Bronchial epithelial cell (primary cell): ENCODE results near the gene PPP2R5C. TPM values are rescaled to one million over a fixed set of nuclear protein-coding genes. Genes with fewer than 3 reads are reported as not detected.
"Not testable (repeated sequence)": the region's sequence is repeated elsewhere in the genome, so short reads cannot be mapped to it uniquely, and the experiment has no call there.

Source experiments
- DNase-seq: peaks from one replicate; pipeline ENCODE4 v3.0.0-alpha.2; 2010; ENCODE audit warnings: low read depth
- FAIRE-seq: peaks from 2 replicates; lab custom pipeline; 2011; peaks lifted over from hg19 to GRCh38; lab: Jason Lieb, UNC
- H3K27me3 ChIP-seq: 2 replicates; pipeline ENCODE4 v1.5.1; 2011; ENCODE audit warnings: low read length; ENCODE audit not compliant: control insufficient read depth, insufficient read depth
- H3K36me3 ChIP-seq: 2 replicates; pipeline ENCODE4 v1.5.1; 2011; ENCODE audit warnings: low read length; ENCODE audit not compliant: control insufficient read depth, insufficient read depth
- H3K4me3 ChIP-seq: 2 replicates; pipeline ENCODE4 v1.5.1; 2011; ENCODE audit warnings: mild to moderate bottlenecking, low read depth, low read length, control low read depth
- total RNA-seq: library from RNA; depleted of rRNA; stranded (reverse); fragments of >200 nt; gene quantifications from 2 replicates; pipeline ENCODE4 v1.2.1, GENCODE V29; 2014
- TF ChIP-seq, protein P1 (sequence below): IDR thresholded peaks from 2 replicates; pipeline ENCODE4 v1.5.1; 2011; ENCODE audit warnings: mild to moderate bottlenecking, moderate library complexity, low read length, control low read depth, inconsistent platforms; ENCODE audit not compliant: insufficient read depth, severe bottlenecking

The PPP2R5C gene
- total RNA-seq, 1 donor from 2014 or later, result 71.3 TPM

DNA sequence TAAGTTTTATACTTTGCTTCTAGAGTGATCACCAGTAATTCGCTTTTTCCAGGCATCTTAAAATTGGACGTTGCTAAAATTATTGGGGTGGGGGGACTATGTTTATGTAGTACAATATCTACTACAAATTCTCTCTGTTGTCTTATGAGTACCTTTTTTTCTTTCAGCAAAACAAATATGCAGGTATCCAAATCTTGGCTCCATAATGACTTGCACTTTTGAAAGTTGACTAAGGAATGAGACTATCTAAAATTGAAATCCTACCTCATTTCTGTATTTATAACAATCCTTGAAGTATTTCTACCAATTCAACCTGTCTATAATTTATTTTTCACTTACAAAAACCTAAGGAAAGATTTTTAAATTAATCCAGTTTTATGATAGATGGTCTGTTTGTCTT lies 205.2 kb downstream of the PPP2R5C start:
- FAIRE-seq (no peak), DNase-seq (no peak)
- Histone ChIP-seq H3K4me3 (no peak overlapping the region), H3K36me3 (peaks cover 2% of the 10 kb centered on the region), H3K27me3 (no peaks in the 10 kb centered on the region)
- TF ChIP-seq, protein P1, sequence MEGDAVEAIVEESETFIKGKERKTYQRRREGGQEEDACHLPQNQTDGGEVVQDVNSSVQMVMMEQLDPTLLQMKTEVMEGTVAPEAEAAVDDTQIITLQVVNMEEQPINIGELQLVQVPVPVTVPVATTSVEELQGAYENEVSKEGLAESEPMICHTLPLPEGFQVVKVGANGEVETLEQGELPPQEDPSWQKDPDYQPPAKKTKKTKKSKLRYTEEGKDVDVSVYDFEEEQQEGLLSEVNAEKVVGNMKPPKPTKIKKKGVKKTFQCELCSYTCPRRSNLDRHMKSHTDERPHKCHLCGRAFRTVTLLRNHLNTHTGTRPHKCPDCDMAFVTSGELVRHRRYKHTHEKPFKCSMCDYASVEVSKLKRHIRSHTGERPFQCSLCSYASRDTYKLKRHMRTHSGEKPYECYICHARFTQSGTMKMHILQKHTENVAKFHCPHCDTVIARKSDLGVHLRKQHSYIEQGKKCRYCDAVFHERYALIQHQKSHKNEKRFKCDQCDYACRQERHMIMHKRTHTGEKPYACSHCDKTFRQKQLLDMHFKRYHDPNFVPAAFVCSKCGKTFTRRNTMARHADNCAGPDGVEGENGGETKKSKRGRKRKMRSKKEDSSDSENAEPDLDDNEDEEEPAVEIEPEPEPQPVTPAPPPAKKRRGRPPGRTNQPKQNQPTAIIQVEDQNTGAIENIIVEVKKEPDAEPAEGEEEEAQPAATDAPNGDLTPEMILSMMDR, result no peak

DNA sequence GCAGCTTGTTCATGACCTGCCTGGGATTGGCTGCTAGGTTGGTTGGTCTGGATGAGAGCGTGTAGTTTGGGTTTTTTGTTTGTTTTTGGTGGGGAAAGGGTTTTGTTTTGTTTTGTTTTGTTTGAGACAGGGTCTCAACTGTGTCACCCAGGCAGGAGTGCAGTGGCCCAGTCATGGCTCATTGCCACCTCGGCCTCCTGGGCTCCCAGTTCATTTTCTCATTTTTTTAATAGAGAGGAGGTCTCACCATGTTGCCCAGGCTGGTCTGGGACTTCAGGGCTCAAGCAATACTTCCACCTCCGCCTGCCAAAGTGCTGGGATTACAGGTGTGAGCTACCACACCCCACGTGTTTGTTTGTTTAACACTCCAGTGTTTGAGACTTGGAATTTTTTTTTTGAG lies 206.7 kb downstream of the PPP2R5C start:
- DNase-seq (no peak), FAIRE-seq (no peak)
- TF ChIP-seq, protein P1, result no peak
- Histone ChIP-seq H3K27me3 (no peaks in the 10 kb centered on the region), H3K36me3 (peaks cover 2% of the 10 kb centered on the region), H3K4me3 (no peak overlapping the region)

DNA sequence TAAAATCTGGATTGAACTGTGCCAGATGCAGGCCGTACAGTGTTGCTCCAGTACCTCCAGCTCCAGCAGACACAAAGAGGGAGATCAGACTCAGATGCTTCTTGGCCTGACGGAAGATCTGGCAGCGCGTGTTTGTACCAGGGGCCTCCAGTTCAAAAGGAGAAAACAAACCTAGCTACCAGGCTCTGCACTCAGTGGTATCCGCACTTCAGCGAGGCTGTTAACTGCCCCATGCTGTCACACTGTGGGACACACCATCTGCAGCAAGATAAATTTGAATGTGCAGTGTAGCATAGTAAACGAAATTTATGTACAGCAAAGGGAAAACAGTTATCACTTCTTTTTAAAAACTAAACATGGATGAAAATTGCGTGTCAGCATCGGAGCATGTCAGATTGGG lies 208.0 kb downstream of the PPP2R5C start:
- DNase-seq (no peak), FAIRE-seq (no peak)
- TF ChIP-seq, protein P1, result no peak
- H3K36me3 ChIP-seq, result peaks cover 2% of the 10 kb centered on the region
- no peaks in the 10 kb centered on the region for H3K27me3 ChIP-seq
- H3K4me3 ChIP-seq, result no peak overlapping the region

DNA sequence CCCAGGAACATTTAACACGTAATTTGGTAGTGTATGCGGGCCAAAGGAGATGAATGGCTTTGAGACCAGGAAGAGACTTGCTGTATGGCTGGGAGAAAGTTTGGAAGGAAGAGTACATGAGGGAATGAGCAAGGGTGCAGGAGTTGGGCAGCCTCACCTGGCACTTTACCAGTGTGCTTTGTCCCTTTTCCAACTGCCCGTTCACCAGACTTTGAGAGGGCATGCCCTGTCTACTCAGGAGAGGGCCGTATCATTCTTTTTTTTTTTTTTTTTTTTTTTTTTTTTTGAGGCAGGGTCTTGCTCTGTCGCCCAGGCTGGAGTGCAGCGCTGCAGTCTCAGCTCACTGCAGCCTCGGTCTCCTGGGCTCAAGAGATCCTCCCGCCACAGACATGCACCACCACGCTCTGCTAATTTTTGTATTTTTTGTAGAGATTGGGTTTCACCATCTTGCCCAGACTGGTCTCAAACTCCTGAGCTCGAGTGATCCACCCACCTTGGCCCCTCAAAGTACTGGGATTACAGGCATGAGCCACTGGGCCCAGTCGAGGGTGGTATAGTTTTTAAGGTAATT lies 209.4 kb downstream of the PPP2R5C start:
- no peaks in the 10 kb centered on the region for H3K27me3 ChIP-seq
- FAIRE-seq, result no peak
- DNase-seq, result no peak
- TF ChIP-seq, protein P1, result no peak
- H3K4me3 ChIP-seq, result no peak overlapping the region
- peaks cover 2% of the 10 kb centered on the region for H3K36me3 ChIP-seq

DNA sequence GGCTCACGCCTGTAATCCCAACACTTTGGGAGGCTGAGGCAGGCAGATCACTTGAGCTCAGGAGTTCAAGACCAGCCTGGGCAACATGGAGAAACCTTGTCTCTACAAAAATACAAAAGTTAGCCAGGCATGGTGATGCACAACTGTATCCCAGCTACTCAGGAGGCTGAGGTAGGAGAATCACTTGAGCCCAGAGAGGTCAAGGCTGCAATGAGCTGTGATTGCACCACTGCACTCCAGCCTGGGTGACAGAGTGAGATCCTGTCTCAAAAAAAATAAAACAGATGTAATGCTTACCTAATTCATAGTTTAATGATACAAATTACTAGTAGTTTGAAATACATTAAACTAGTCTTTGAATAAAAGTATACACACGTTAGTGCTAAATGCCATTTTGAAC lies 209.9 kb downstream of the PPP2R5C start:
- not testable (repeated sequence) for FAIRE-seq, H3K36me3 ChIP-seq, H3K4me3 ChIP-seq, H3K27me3 ChIP-seq, DNase-seq

DNA sequence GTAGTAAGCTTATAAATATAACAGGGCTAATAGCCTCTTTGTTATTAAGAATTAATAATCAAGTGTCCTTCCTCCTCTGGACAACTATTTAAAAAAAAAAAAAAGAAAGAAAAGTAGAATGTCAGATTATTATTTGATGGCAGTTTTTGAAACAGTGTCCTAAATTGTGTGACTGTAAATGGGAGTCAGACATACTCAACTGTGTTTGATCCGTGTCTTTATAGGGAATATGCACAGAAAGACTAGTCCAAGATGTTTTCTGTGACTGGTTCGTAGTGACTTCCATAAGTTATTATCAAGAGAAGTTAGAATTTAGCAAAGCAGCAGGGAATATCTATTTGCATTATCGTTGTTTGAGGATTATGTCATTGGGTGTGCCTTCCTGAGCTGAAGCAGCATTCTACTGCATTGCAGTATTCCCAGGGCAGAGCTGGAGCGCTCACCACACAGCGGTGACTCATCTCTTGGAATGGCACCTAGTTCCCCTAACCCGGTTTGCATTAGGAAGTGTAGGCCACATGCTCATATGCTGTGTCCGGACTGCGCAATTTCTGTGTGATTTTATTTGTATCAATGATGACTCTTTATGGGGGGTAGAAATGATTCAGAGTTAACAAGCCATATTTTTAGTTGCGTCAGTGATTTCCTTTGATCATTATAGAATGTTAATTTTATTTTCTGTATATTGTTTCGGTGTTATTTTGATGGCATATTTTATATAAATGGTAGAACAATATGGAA lies 210.8 kb downstream of the PPP2R5C start:
- H3K36me3 ChIP-seq, result peaks cover 2% of the 10 kb centered on the region
- TF ChIP-seq, protein P1, result no peak
- DNase-seq, result peak; percentile 100
- FAIRE-seq, result peak; percentile 64
- H3K4me3 ChIP-seq, result no peak overlapping the region
- H3K27me3 ChIP-seq, result no peaks in the 10 kb centered on the region
